ENCODE data around the gene KDM2A. TPM values are rescaled to one million over a fixed set of nuclear protein-coding genes. Genes with fewer than 3 reads are reported as not detected.

Gene KDM2A
- total RNA-seq, 1 donor: 51.4 TPM

GRCh38 chr11:67264260-67264659, 145.2 kb downstream of the KDM2A start:
- no peak overlapping the region for H3K4me3 ChIP-seq (ENCODE audit: low read depth, low read length)
- TF ChIP-seq CTCF (IDR thresholded peaks at IDR 0.05; ENCODE audit: insufficient read depth, low read length): no peak
- no peak for DNase-seq (ENCODE audit: low read depth)

GRCh38 chr11:67264877-67265632, 146.0 kb downstream of the KDM2A start:
- no peak for TF ChIP-seq CTCF (IDR thresholded peaks at IDR 0.05; ENCODE audit: insufficient read depth, low read length)
- no peak overlapping the region for H3K4me3 ChIP-seq (ENCODE audit: low read depth, low read length)
- no peak for DNase-seq (ENCODE audit: low read depth)

- DNase-seq (ENCODE audit: low read depth): peak; percentile 53
- H3K4me3 ChIP-seq (ENCODE audit: low read depth, low read length): peak overlapping the region; percentile 83
- TF ChIP-seq CTCF (IDR thresholded peaks at IDR 0.05; ENCODE audit: insufficient read depth, low read length): peak; percentile 56
Measured at GRCh38 chr11:67265633-67266448, 146.8 kb downstream of the KDM2A start.

- peak within 1 kb of the TSS; percentile 83 for H3K4me3 ChIP-seq (ENCODE audit: low read depth, low read length)
- DNase-seq (ENCODE audit: low read depth): no peak
- TF ChIP-seq CTCF (IDR thresholded peaks at IDR 0.05; ENCODE audit: insufficient read depth, low read length): no peak
Measured at GRCh38 chr11:67266449-67267187, 147.6 kb downstream of the KDM2A start, which contains the start of gene GRK2. TSS of gene GRK2 (plus strand) at chr11:67266473. CDS start at chr11:67266700, 227 bp downstream.

- no peak for DNase-seq (ENCODE audit: low read depth)
- peak overlapping the region; percentile 83 for H3K4me3 ChIP-seq (ENCODE audit: low read depth, low read length)
- TF ChIP-seq CTCF (IDR thresholded peaks at IDR 0.05; ENCODE audit: insufficient read depth, low read length): no peak
Measured at GRCh38 chr11:67267188-67268080, 148.4 kb downstream of the KDM2A start.
